Measurements from ENCODE around the gene ATP13A1. TPM values are rescaled to one million over a fixed set of nuclear protein-coding genes. Genes with fewer than 3 reads are reported as not detected.

ATP13A1 gene
- total RNA-seq, 4 donors from 2014 or later = 17.4 to 130 (median 56.9) TPM

DNA sequence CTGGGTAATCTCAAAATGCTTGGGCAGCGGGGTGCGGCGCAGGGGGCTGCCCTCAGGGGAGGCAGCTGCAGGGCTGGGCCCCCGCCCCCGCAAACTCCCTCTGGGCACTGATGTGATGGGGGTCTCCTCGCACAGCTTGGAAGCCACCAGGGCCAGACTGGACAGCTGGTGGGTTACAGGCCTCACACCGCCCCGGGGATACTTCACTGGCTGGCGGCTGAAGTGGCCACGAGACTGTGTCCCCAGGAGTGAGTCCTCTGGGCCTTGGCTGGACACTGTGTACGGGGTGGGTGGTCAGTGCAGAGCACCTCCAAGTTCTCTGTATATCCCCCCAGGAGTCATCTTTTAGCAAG lies 33.4 kb downstream of the ATP13A1 start:
- DNase-seq = no peak
- Histone ChIP-seq H3K27ac (no peak overlapping the region), H3K9me3 (no peaks in the 10 kb centered on the region), H3K27me3 (peaks cover 0 to 4% of the 10 kb centered on the region in 2 donors), H3K4me3 (no peak overlapping the region), H3K36me3 (no peaks in the 10 kb centered on the region), H3K4me1 (peaks cover 0 to 6% of the 10 kb centered on the region in 2 donors)
- TF ChIP-seq POLR2A (IDR thresholded peaks at IDR 0.05) (no peak), CTCF (IDR thresholded peaks at IDR 0.05) (no peak)
- intact Hi-C loops (cut with DNase I; ENCODE audit: low total_unique reads) = no loop called here

DNA sequence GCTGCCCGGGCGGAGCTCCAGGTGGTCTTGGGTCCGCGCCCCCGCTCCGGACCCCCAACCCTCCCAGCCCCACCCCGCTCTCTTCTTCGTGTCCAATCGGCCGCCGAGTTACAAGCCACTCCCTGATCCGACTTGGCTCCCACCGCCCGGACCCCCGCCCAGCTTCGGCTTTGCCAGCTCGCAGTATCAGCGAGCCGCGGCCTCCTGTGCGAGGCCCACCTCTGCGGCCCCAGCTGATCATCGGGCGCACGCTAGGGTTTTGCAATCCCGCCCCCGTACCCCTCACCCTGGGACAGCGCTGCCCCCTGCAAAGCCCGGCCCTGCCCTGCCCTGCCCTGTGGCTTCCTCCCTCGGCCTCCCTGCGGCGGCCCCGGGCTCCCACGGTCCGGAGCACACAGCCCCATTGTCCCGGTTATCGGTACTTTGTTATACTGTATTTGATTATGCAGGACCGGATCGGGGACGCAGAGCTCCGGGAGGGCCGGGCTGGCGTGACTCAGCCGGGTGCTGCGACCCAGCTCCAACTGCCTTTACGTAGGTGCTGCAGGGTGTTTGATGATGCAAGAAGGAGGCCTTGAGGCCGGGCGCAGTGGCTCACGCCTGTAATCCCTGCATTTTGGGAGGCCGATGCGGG lies 34.9 kb downstream of the ATP13A1 start:
- peak overlapping the region; percentile 2 to 46 for H3K4me3 ChIP-seq
- H3K27me3 ChIP-seq = peaks cover 0 to 4% of the 10 kb centered on the region in 2 donors
- no peak overlapping the region for H3K27ac ChIP-seq
- no peaks in the 10 kb centered on the region for H3K36me3 ChIP-seq
- peaks cover 0 to 6% of the 10 kb centered on the region in 2 donors for H3K4me1 ChIP-seq
- no peaks in the 10 kb centered on the region for H3K9me3 ChIP-seq
- DNase-seq = no peak
- no peak for TF ChIP-seq POLR2A (IDR thresholded peaks at IDR 0.05)
- intact Hi-C loops (cut with DNase I; ENCODE audit: low total_unique reads) = no loop called here

- peaks cover 0 to 4% of the 10 kb centered on the region in 2 donors for H3K27me3 ChIP-seq
- H3K36me3 ChIP-seq = no peaks in the 10 kb centered on the region
- TF ChIP-seq CTCF (IDR thresholded peaks at IDR 0.05) (no peak), POLR2A (IDR thresholded peaks at IDR 0.05) (no peak)
- H3K9me3 ChIP-seq = no peaks in the 10 kb centered on the region
- no peak for DNase-seq
- no peak within 1 kb of the TSS for H3K27ac ChIP-seq
- peaks cover 0 to 6% of the 10 kb centered on the region in 2 donors for H3K4me1 ChIP-seq
- intact Hi-C loops (cut with DNase I; ENCODE audit: low total_unique reads) = no loop called here
- H3K4me3 ChIP-seq = peak within 1 kb of the TSS; percentile 2 to 46
Observed at GRCh38 chr19:19627621-19628500, 35.6 kb downstream of the ATP13A1 start, which contains the start of gene LPAR2. LPAR2 (minus strand) TSS chr19:19628220; CDS start chr19:19627275, 945 bp downstream.

DNA sequence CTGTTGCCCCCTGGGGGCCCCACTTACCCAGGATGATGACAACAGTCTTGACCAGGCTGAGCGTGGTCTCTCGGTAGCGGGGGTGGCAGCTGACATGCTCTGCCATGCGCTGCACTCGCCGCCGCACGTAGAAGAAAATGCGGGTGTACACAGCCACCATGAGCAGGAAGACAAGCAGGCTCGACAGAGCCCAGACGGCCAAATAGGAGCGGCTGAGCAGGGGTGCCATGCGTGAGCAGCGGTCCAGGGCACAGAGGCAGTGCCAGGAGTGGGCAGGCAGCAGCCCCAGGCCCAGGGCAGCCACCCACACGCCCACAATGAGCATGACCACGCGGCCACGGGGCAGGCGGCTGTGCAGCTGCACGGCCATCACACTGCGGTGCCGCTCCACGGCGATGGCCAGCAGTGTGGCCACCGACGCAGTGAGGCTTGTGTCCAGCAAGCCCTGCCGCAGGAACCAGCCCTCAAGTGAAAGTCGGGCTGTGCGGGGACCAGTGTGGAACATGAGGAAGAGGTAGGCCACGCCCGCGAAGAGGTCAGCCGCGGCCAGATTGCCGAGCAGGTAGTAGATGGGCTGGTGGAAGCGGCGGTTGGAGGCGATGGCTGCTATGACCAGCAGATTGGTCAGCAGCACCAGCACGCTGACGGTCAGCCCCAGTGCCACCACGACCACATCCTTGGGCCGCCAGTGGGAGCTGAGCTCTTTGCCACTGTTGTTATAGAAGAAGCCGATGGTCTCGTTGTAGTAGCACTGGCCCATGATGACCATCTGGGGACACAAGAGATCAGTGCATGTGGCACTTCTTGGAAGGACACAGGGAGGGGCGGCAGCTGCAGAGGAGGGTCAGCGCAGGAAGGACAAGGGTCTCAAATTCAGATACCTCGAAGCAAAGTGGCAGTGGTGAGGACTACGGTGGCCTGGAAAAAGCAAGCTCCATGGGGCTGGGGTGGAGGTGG lies 36.7 kb downstream of the ATP13A1 start:
- H3K27ac ChIP-seq = no peak overlapping the region
- peaks cover 0 to 6% of the 10 kb centered on the region in 2 donors for H3K4me1 ChIP-seq
- no peak overlapping the region for H3K4me3 ChIP-seq
- peaks cover 0 to 4% of the 10 kb centered on the region in 2 donors for H3K27me3 ChIP-seq
- H3K36me3 ChIP-seq = no peaks in the 10 kb centered on the region
- H3K9me3 ChIP-seq = no peaks in the 10 kb centered on the region
- DNase-seq = no peak
- no peak for TF ChIP-seq CTCF (IDR thresholded peaks at IDR 0.05)
- no peak for TF ChIP-seq POLR2A (IDR thresholded peaks at IDR 0.05)
- intact Hi-C loops (cut with DNase I; ENCODE audit: low total_unique reads) = no loop called here

- H3K36me3 ChIP-seq = no peaks in the 10 kb centered on the region
- no peak overlapping the region for H3K27ac ChIP-seq
- no peak for DNase-seq
- TF ChIP-seq CTCF (IDR thresholded peaks at IDR 0.05) = no peak
- intact Hi-C loops (cut with DNase I; ENCODE audit: low total_unique reads) = no loop called here
- no peaks in the 10 kb centered on the region for H3K9me3 ChIP-seq
- H3K4me3 ChIP-seq = no peak overlapping the region
- H3K4me1 ChIP-seq = peaks cover 0 to 6% of the 10 kb centered on the region in 2 donors
- peaks cover 0 to 4% of the 10 kb centered on the region in 2 donors for H3K27me3 ChIP-seq
Observed at GRCh38 chr19:19624032-19624570, 39.4 kb downstream of the ATP13A1 start.
